Measurements from ENCODE around the gene KCNJ1.

- no peak for TF ChIP-seq POLR2A (IDR thresholded peaks at IDR 0.05)
- no peak for TF ChIP-seq CTCF (IDR thresholded peaks at IDR 0.05)
These were observed 13.5 kb downstream of the KCNJ1 start for GRCh38 chr11:128853559-128853958.
